ENCODE data around the gene GGT6. TPM values are rescaled to one million over a fixed set of nuclear protein-coding genes. Genes with fewer than 3 reads are reported as not detected.

Gene GGT6
- total RNA-seq, 1 donor from 2014 or later = 9.6 TPM

DNA sequence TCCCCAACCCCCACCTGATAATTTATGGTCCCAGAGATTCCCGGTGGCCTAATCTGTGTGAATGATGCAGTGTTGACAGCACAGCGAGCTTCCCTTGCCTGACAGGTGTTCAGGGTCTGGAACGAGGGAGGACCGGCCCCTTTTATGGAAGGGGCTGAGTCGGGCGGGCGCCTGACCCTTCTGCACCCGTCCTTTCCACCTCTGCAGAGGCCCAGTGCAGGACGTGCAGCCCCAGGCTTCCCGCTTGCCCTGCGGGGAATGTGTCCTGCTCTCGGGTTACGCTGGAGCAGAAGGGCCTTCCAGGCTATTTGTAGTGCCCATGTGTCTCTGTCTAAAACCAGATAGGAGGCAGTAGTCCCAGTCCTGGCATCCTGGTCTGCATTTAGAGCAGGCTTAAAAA is 40.2 kb upstream of the GGT6 start:
- H3K9me3 ChIP-seq = no peaks in the 10 kb centered on the region
- peaks cover 32% of the 10 kb centered on the region for H3K4me1 ChIP-seq
- TF ChIP-seq POLR2AphosphoS5 (IDR thresholded peaks at IDR 0.05; ENCODE audit: insufficient read depth in 1 of 2, low read depth in 1 of 2) = no peak
- TF ChIP-seq, protein P1, sequence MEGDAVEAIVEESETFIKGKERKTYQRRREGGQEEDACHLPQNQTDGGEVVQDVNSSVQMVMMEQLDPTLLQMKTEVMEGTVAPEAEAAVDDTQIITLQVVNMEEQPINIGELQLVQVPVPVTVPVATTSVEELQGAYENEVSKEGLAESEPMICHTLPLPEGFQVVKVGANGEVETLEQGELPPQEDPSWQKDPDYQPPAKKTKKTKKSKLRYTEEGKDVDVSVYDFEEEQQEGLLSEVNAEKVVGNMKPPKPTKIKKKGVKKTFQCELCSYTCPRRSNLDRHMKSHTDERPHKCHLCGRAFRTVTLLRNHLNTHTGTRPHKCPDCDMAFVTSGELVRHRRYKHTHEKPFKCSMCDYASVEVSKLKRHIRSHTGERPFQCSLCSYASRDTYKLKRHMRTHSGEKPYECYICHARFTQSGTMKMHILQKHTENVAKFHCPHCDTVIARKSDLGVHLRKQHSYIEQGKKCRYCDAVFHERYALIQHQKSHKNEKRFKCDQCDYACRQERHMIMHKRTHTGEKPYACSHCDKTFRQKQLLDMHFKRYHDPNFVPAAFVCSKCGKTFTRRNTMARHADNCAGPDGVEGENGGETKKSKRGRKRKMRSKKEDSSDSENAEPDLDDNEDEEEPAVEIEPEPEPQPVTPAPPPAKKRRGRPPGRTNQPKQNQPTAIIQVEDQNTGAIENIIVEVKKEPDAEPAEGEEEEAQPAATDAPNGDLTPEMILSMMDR (IDR thresholded peaks at IDR 0.05) = no peak
- no peak for TF ChIP-seq POLR2A (IDR thresholded peaks at IDR 0.05)
- no peaks in the 10 kb centered on the region for H3K27me3 ChIP-seq
- peak overlapping the region; percentile 83 for H3K27ac ChIP-seq
- no peaks in the 10 kb centered on the region for H3K36me3 ChIP-seq
- intact Hi-C loops (cut with DNase I) = no loop called here
- H3K4me3 ChIP-seq = no peak overlapping the region
- no peak for DNase-seq (ENCODE audit: extremely low spot score in 2 of 2)

DNA sequence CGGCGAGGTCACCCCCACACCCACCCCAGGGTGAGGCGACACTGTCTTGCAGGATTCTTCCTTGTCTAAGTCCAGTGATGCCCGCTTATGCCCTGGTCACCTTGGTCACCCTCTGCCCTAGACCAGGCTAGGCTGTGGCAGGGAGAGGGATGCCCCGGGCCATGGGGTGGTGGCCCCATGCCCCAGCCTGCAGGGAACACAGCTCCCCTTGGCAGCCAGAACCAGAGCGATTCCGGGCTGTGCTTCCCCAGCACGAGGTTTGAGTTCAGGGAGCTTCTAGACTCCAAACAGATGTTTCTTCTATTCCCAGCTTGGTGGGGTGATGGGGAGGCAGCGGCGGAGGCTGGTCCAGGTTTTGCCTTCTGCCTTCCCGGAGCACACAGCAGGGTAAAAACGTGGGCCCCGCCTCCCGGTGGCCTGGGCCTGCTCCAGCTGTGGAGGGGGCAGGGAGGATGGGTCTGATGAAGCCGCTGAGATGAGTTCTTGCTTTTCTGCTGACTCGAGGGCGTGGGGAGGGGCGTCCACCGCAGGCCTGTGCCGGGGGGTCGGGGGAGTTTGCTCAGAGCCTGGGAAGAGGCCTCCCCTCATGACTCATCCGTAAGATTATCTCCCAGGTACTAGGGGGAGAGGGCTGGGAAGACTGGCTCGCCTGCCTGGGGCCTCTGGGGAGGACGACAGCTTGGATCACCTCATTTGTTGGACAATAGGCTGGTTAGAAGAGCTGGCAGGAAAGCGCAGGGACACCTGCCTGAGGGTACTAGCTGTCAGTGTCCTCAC is 39.3 kb upstream of the GGT6 start:
- peak in 1 of 2 donors; percentile 94 for DNase-seq (ENCODE audit: extremely low spot score in 2 of 2)
- H3K4me1 ChIP-seq = peaks cover 26% of the 10 kb centered on the region
- peak overlapping the region in 1 of 2 donors; percentile 16 for H3K4me3 ChIP-seq
- H3K36me3 ChIP-seq = no peaks in the 10 kb centered on the region
- TF ChIP-seq, protein P1 (IDR thresholded peaks at IDR 0.05) = no peak
- peak in 1 of 2 donors; percentile 74 for TF ChIP-seq POLR2AphosphoS5 (IDR thresholded peaks at IDR 0.05; ENCODE audit: insufficient read depth in 1 of 2, low read depth in 1 of 2)
- H3K27ac ChIP-seq = peak overlapping the region; percentile 83
- no peaks in the 10 kb centered on the region for H3K27me3 ChIP-seq
- intact Hi-C loops (cut with DNase I) = no loop called here
- H3K9me3 ChIP-seq = no peaks in the 10 kb centered on the region

DNA sequence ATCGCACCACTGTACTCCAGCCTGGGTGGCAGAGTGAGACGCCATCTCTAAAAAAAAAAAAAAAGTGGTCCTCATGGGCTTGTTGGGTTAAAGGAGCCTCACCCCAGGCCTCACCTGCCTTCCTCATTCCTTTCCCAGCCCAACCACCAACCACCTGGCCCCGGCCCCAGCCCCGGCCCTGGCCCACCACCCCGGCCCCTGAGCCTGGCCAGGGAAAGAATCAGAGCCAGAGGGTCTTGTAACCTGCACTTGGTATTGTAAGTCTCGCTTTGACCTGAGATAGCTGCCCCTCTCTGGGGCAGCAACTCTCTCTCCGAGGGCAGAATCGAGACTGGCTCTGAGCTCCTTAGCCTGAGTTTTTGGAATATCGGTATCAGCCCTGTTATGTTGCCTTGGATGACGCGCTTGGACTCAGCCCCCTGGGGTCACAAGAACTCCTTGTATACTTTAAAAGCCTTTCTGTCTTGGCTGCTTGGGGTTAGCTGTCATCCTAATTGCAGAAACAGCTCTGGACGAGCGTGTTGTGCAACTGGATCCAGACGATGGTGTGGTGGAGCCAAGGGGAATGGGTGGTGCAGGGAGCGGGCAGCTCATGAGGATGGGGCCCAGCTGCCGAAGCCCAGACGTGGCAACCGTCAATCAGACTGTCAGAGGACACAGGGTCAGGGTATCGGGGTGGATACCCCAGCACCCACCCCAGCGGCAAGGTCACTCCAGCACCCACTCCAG is 38.6 kb upstream of the GGT6 start:
- Histone ChIP-seq H3K36me3 (no peaks in the 10 kb centered on the region), H3K4me3 (peak overlapping the region in 1 of 2 donors; percentile 16), H3K27ac (peak overlapping the region; percentile 83), H3K4me1 (peaks cover 19% of the 10 kb centered on the region), H3K27me3 (no peaks in the 10 kb centered on the region), H3K9me3 (no peaks in the 10 kb centered on the region)
- peak in 1 of 2 donors; percentile 95 for DNase-seq (ENCODE audit: extremely low spot score in 2 of 2)
- TF ChIP-seq, protein P1 (IDR thresholded peaks at IDR 0.05) = no peak
- TF ChIP-seq POLR2AphosphoS5 (IDR thresholded peaks at IDR 0.05; ENCODE audit: insufficient read depth in 1 of 2, low read depth in 1 of 2) = peak in 1 of 2 donors; percentile 30
- intact Hi-C loops (cut with DNase I) = no loop called here

DNA sequence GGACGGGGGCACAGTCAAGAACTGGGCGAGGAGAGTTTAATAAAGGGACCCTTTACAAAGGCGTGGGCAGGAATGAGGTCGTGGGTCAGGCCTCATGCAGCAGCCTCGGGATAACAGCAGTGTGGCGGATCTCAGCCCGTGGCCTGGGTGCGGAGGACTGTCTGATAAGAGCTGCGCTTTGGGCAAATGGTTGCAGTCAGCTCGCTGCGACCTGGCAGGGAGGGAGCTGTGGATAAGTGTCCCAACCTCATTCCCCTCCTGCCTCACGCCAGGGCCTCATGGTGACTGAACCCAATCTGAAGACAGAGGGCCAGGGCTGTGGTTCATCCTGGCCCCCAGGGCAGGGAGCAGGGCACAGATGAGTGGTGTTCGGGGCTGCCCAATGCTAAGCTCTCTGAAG is 37.6 kb upstream of the GGT6 start:
- peak overlapping the region; percentile 83 for H3K27ac ChIP-seq
- H3K4me3 ChIP-seq = no peak overlapping the region
- H3K9me3 ChIP-seq = no peaks in the 10 kb centered on the region
- H3K27me3 ChIP-seq = no peaks in the 10 kb centered on the region
- intact Hi-C loops (cut with DNase I) = no loop called here
- H3K4me1 ChIP-seq = peaks cover 23% of the 10 kb centered on the region
- H3K36me3 ChIP-seq = no peaks in the 10 kb centered on the region
- no peak for DNase-seq (ENCODE audit: extremely low spot score in 2 of 2)
- TF ChIP-seq POLR2A (IDR thresholded peaks at IDR 0.05) (no peak), POLR2AphosphoS5 (IDR thresholded peaks at IDR 0.05; ENCODE audit: insufficient read depth in 1 of 2, low read depth in 1 of 2) (no peak)
- TF ChIP-seq, protein P1 (IDR thresholded peaks at IDR 0.05) = no peak
